HFFc6 (cell line): Measurements from ENCODE around the gene KLK6. TPM values are rescaled to one million over a fixed set of nuclear protein-coding genes. Genes with fewer than 3 reads are reported as not detected.

ENCODE experiments used
- DNase-seq: peaks from one replicate; pipeline ENCODE4 v3.0.0-alpha.2; 2018
- H3K27ac Mint-ChIP-seq: 2 replicates; pipeline ENCODE4 v1.8.0; 2020; ENCODE audit warnings: mild to moderate bottlenecking, mixed read lengths
- H3K27me3 Mint-ChIP-seq: 2 replicates; pipeline ENCODE4 v1.8.0; 2021; ENCODE audit warnings: mild to moderate bottlenecking, moderate library complexity, mixed read lengths; ENCODE audit not compliant: insufficient read depth
- H3K36me3 Mint-ChIP-seq: 2 replicates; pipeline ENCODE4 v1.8.0; 2021; ENCODE audit warnings: low read depth, mixed read lengths
- H3K4me1 Mint-ChIP-seq: 2 replicates; pipeline ENCODE4 v1.8.0; 2020; ENCODE audit warnings: low read depth, mixed read lengths
- H3K4me3 Mint-ChIP-seq: 2 replicates; pipeline ENCODE4 v1.8.0; 2020; ENCODE audit warnings: mild to moderate bottlenecking, moderate library complexity, mixed read lengths
- H3K9me3 Mint-ChIP-seq: 2 replicates; pipeline ENCODE4 v1.8.0; 2020; ENCODE audit warnings: mild to moderate bottlenecking, mixed read lengths
- total RNA-seq, 6 experiments: library from RNA; stranded (reverse); fragmentation: NEBNext Ultra II Directional; extraction: Animal tissue kit (Norgen Biotek cat#: 25700); gene quantifications; 2 replicates in 1 of 6; 3 replicates in 5 of 6; pipeline ENCODE4 v1.2.3, GENCODE V29; 2021
- TF ChIP-seq, protein P1 (sequence below): fragments of 200-600 bp; sonication (generic); IDR thresholded peaks from 2 replicates; pipeline ENCODE4 v1.5.0; 2021; ENCODE audit warnings: antibody characterized with exemption, mild to moderate bottlenecking

KLK6 gene
- total RNA-seq, 6 experiments from 2014 or later = not detected

GRCh38 chr19:50959731-50960500 is 9.5 kb downstream of the KLK6 start:
- DNase-seq = no peak
- peaks cover 56% of the 10 kb centered on the region for H3K9me3 Mint-ChIP-seq
- H3K4me1 Mint-ChIP-seq = no peaks in the 10 kb centered on the region
- peaks cover 2% of the 10 kb centered on the region; the same call in 1 of the 2 replicates for H3K27me3 Mint-ChIP-seq
- no peak overlapping the region for H3K4me3 Mint-ChIP-seq
- peaks cover 10% of the 10 kb centered on the region for H3K36me3 Mint-ChIP-seq
- no peak overlapping the region for H3K27ac Mint-ChIP-seq
- TF ChIP-seq, protein P1, sequence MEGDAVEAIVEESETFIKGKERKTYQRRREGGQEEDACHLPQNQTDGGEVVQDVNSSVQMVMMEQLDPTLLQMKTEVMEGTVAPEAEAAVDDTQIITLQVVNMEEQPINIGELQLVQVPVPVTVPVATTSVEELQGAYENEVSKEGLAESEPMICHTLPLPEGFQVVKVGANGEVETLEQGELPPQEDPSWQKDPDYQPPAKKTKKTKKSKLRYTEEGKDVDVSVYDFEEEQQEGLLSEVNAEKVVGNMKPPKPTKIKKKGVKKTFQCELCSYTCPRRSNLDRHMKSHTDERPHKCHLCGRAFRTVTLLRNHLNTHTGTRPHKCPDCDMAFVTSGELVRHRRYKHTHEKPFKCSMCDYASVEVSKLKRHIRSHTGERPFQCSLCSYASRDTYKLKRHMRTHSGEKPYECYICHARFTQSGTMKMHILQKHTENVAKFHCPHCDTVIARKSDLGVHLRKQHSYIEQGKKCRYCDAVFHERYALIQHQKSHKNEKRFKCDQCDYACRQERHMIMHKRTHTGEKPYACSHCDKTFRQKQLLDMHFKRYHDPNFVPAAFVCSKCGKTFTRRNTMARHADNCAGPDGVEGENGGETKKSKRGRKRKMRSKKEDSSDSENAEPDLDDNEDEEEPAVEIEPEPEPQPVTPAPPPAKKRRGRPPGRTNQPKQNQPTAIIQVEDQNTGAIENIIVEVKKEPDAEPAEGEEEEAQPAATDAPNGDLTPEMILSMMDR = no peak

DNA sequence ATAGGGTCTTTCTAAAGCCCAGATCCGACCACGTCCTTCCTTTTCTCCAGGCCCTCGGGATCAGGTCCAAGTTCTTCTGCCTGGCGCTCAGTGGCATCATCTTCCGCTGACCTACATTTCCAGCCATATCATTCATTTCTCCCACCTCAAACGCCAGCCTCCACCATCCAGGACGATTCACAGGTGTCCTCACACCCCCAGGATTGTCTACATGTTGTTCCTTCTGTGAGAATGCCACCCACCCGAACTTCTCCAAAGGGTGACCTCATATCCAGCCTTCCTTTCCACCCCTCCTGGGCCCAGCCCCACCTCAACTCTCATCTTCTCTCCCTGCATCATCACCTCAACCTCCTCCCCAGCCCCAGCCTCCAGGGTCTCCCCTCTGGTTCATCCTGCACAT is 11.8 kb downstream of the KLK6 start:
- Mint-ChIP-seq H3K4me3 (no peak overlapping the region), H3K4me1 (no peaks in the 10 kb centered on the region), H3K36me3 (peaks cover 15% of the 10 kb centered on the region), H3K27ac (no peak overlapping the region), H3K27me3 (peaks cover 5% of the 10 kb centered on the region), H3K9me3 (peaks cover 55% of the 10 kb centered on the region)
- TF ChIP-seq, protein P1 = no peak
- DNase-seq = no peak

DNA sequence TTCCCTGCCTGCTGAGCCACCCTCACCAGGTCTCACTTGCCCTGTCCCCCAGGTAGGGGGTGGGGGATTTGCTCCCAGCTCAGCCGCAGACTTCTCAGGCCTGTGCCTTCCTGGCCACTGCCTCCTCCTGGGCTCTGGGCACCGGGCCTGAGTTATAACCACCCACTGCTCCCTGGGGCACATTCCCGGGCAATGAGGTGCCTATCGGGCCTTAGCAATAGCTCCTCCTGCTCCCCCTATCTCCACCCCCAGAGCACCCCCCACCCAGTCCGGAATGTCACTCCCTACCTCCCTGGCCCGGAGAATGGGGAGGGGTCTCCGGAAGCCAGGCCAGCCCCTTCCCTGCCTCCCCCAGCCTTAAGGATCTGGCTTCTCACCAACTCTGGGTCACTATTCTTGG is 16.5 kb downstream of the KLK6 start, which contains the start of gene KLK5:
Gene KLK5 (minus strand): TSS at position 129 of the 400 bp plus-strand sequence. CDS start 381 bp downstream, outside the sequence.
- Mint-ChIP-seq H3K27ac (no peak within 1 kb of the TSS), H3K27me3 (peaks cover 6% of the 10 kb centered on the region)

GRCh38 chr19:50949861-50950260 is 19.5 kb downstream of the KLK6 start:
- Mint-ChIP-seq H3K27me3 (peaks cover 6% of the 10 kb centered on the region), H3K9me3 (peaks cover 41% of the 10 kb centered on the region), H3K36me3 (peaks cover 5% of the 10 kb centered on the region; the same call in 1 of the 2 replicates), H3K4me1 (no peaks in the 10 kb centered on the region), H3K27ac (no peak overlapping the region), H3K4me3 (no peak overlapping the region)
- TF ChIP-seq, protein P1 = no peak
- DNase-seq = no peak

More for the DNA sequence above, 16.5 kb downstream of the KLK6 start, which contains the start of gene KLK5:
- H3K4me1 Mint-ChIP-seq = no peaks in the 10 kb centered on the region
- peaks cover 52% of the 10 kb centered on the region for H3K9me3 Mint-ChIP-seq
- TF ChIP-seq, protein P1 = no peak
- H3K36me3 Mint-ChIP-seq = peaks cover 10% of the 10 kb centered on the region
- no peak for DNase-seq
- no peak within 1 kb of the TSS for H3K4me3 Mint-ChIP-seq

DNA sequence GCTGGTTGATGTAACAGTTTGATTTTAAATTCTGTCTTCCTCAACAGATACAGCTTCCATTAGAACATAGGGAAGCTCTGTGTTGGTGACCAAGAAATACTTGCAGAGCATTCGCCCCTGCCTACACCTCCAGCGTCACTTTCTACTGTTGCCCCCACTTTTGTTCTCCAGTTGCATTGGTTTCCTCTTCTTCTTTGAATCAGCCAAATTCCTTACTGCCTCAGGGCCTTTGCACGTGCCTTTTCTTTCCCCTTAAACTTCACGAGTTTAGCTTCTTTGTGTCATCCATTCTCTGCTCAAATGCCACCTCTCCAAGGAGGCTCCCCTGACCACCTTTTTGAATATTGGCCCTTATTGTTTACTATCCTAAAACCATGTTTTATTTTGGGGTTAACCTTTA is 22.3 kb downstream of the KLK6 start:
- peaks cover 3% of the 10 kb centered on the region; the same call in 1 of the 2 replicates for H3K27me3 Mint-ChIP-seq

More for the DNA sequence above, 22.3 kb downstream of the KLK6 start:
- DNase-seq = no peak
- H3K9me3 Mint-ChIP-seq = peaks cover 39% of the 10 kb centered on the region
- H3K4me3 Mint-ChIP-seq = no peak overlapping the region
- H3K36me3 Mint-ChIP-seq = peaks cover 2% of the 10 kb centered on the region
- TF ChIP-seq, protein P1 = no peak
- no peak overlapping the region for H3K27ac Mint-ChIP-seq
- H3K4me1 Mint-ChIP-seq = no peaks in the 10 kb centered on the region
